Activated CD8-positive, alpha-beta T cell treated with anti-CD3 and anti-CD28 coated beads for 36 hours (primary cell): ENCODE data around the gene TUSC2. TPM values are rescaled to one million over a fixed set of nuclear protein-coding genes. Genes with fewer than 3 reads are reported as not detected.

ENCODE experiments used
- ATAC-seq: fragments of 200-7000 bp; cut with Tn5 transposase; one replicate; pipeline ENCODE4 v1.10.0; 2021; ENCODE audit warnings: mild to moderate bottlenecking, moderate library complexity
- CTCF ChIA-PET: fragments of 350-600 bp; sonication (Branson Sonifier 250); formaldehyde crosslinking; loops from one replicate; lab custom pipeline; 2021; ENCODE audit warnings: antibody characterized with exemption; lab: Charles Lee
- POLR2A ChIA-PET: fragments of 350-600 bp; sonication (Branson Sonifier 250); formaldehyde crosslinking; loops from one replicate; lab custom pipeline; 2021; ENCODE audit warnings: antibody characterized with exemption; lab: Charles Lee
- DNase-seq: peaks from one replicate; pipeline ENCODE4 v3.0.0-alpha.2; 2020
- H3K27ac Mint-ChIP-seq: one replicate; pipeline ENCODE4 v1.8.0; 2021; ENCODE audit warnings: mild to moderate bottlenecking, mixed read lengths
- H3K27me3 Mint-ChIP-seq: one replicate; pipeline ENCODE4 v1.8.0; 2021; ENCODE audit warnings: mixed read lengths
- H3K36me3 Mint-ChIP-seq: one replicate; pipeline ENCODE4 v1.8.0; 2021; ENCODE audit warnings: low read depth, mixed read lengths
- H3K4me1 Mint-ChIP-seq: one replicate; pipeline ENCODE4 v1.8.0; 2021; ENCODE audit warnings: low read depth, mixed read lengths
- H3K4me3 Mint-ChIP-seq: one replicate; pipeline ENCODE4 v1.8.0; 2021; ENCODE audit warnings: mild to moderate bottlenecking, moderate library complexity, mixed read lengths
- H3K9me3 Mint-ChIP-seq: one replicate; pipeline ENCODE4 v1.8.0; 2021; ENCODE audit warnings: mixed read lengths
- intact Hi-C: fragments of 100-400 bp; cut with micrococcal nuclease; formaldehyde crosslinking; loops from one replicate; pipeline ENCODE4 v1.10.0; 2022
- total RNA-seq, 2 experiments: library from RNA; stranded (reverse); gene quantifications; one replicate each; pipeline ENCODE4 v1.2.3, GENCODE V29; 2021
- TF ChIP-seq, protein P1 (sequence below): fragments of 200-600 bp; IDR thresholded peaks from one replicate; pipeline ENCODE4 v1.8.0; 2022; ENCODE audit warnings: antibody characterized with exemption, mild to moderate bottlenecking

The TUSC2 gene
- total RNA-seq, 2 experiments from 2014 or later: 16.7 to 19.5 TPM

GRCh38 chr3:50321336-50322114, 6.5 kb downstream of the TUSC2 start:
- peaks cover 1% of the 10 kb centered on the region for H3K36me3 Mint-ChIP-seq
- H3K4me3 Mint-ChIP-seq: peak overlapping the region; percentile 78
- H3K27me3 Mint-ChIP-seq: no peaks in the 10 kb centered on the region
- peaks cover 37% of the 10 kb centered on the region for H3K4me1 Mint-ChIP-seq
- POLR2A ChIA-PET: interaction anchor here (1.1 to 13.4 kb wide), 4 partner anchors 14 to 95 kb away, joined by 3 to 126 read pairs (median 4); partner anchors contain the start of gene RASSF1
- DNase-seq: peak; percentile 89
- H3K9me3 Mint-ChIP-seq: no peaks in the 10 kb centered on the region
- peak; percentile 73 for ATAC-seq
- peak overlapping the region; percentile 94 for H3K27ac Mint-ChIP-seq
- intact Hi-C loops: no loop called here
- CTCF ChIA-PET: interaction anchor here (0.7 to 3.4 kb wide), 7 partner anchors 16 to 75 kb away, joined by 3 to 10 read pairs (median 4); partner anchors contain the start of genes CYB561D2 and NPRL2
- TF ChIP-seq, protein P1, sequence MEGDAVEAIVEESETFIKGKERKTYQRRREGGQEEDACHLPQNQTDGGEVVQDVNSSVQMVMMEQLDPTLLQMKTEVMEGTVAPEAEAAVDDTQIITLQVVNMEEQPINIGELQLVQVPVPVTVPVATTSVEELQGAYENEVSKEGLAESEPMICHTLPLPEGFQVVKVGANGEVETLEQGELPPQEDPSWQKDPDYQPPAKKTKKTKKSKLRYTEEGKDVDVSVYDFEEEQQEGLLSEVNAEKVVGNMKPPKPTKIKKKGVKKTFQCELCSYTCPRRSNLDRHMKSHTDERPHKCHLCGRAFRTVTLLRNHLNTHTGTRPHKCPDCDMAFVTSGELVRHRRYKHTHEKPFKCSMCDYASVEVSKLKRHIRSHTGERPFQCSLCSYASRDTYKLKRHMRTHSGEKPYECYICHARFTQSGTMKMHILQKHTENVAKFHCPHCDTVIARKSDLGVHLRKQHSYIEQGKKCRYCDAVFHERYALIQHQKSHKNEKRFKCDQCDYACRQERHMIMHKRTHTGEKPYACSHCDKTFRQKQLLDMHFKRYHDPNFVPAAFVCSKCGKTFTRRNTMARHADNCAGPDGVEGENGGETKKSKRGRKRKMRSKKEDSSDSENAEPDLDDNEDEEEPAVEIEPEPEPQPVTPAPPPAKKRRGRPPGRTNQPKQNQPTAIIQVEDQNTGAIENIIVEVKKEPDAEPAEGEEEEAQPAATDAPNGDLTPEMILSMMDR: peak; percentile 64

DNA sequence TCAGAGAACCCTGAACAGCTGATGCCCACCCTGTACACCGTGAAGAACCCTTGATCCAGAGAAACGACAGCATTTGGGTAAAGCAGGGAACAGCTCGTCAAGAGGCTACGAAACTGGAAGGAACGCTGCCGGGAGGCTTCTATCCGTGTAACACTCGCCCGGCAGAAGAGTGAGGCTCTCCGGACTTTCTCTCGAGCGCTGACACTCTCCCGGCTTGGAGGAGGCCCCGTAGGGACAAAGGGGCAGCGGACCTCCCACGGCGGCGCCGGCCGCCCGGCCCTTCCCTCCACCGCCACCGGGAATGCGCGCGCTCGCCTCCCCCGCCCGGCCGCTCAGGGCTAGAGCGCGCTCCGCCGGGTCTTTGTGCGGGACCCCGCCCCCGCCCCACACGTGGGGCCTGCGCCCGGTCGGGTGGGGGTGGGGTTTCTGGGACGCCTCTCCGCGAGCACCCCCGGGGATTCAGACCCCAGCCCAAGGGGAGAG, 7.1 kb downstream of the TUSC2 start:
- H3K4me3 Mint-ChIP-seq: peak overlapping the region; percentile 88
- H3K9me3 Mint-ChIP-seq: no peaks in the 10 kb centered on the region
- H3K36me3 Mint-ChIP-seq: peaks cover 1% of the 10 kb centered on the region
- peaks cover 39% of the 10 kb centered on the region for H3K4me1 Mint-ChIP-seq
- ChIA-PET POLR2A (interaction anchor here (1.1 to 13.4 kb wide), 6 partner anchors 15 to 74 kb away, joined by 3 to 126 read pairs (median 4); partner anchors contain the start of genes RASSF1 and ZMYND10), CTCF (interaction anchor here (0.7 to 3.4 kb wide), 8 partner anchors 15 to 74 kb away, joined by 3 to 10 read pairs (median 4); partner anchors contain the start of genes CYB561D2 and NPRL2)
- peak; percentile 46 for ATAC-seq
- DNase-seq: peak; percentile 61
- H3K27ac Mint-ChIP-seq: peak overlapping the region; percentile 80
- intact Hi-C loops: no loop called here
- H3K27me3 Mint-ChIP-seq: no peaks in the 10 kb centered on the region
- TF ChIP-seq, protein P1: no peak

DNA sequence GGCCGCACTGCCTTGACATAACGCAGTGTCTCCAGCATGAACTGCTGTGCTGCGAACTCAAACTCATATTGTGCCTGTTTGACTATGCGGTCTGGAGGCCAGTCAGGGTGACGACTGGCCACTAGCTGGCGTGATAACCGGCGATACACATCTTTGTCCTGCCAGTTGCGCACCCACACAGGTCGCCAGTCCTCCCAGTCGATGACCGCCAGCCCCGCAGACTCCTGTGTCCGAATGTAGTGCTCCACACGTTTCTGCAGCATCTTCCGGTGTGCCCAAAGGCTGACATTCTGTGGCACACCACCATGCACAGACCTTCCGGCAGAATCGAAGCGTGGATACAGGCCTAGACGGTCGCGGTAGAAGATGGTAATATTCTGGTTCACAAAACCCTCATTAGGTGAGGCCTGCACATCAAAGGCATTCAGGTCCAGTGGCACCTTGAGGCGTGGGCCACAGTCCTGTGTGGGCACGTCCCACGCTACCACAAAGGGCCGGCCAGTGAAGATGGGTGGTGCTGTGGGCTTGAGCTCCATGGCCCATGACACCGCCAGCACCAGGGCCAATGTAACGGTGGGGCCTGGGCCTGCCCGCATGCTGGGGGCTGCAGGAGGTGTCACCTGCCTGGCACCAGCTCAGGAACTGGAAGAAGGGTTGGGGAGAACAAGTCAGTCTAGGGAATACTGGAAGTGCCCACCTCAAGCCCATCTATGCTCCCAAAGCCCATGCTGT, 8.0 kb downstream of the TUSC2 start:
- TF ChIP-seq, protein P1: no peak
- H3K9me3 Mint-ChIP-seq: no peaks in the 10 kb centered on the region
- H3K27me3 Mint-ChIP-seq: no peaks in the 10 kb centered on the region
- no peak overlapping the region for H3K27ac Mint-ChIP-seq
- POLR2A ChIA-PET: interaction anchor here (1.0 to 13.4 kb wide), 8 partner anchors 9 to 286 kb away, joined by 3 to 126 read pairs (median 4); partner anchors contain the start of genes RASSF1 and ZMYND10
- DNase-seq (no peak), ATAC-seq (no peak)
- H3K4me1 Mint-ChIP-seq: peaks cover 42% of the 10 kb centered on the region
- intact Hi-C loops: no loop called here
- H3K36me3 Mint-ChIP-seq: peaks cover 1% of the 10 kb centered on the region
- CTCF ChIA-PET: interaction anchor here (0.8 to 3.4 kb wide), 7 partner anchors 8 to 74 kb away, joined by 3 to 10 read pairs (median 6); partner anchors contain the start of genes CYB561D2, HYAL3, NAA80 and NPRL2
- peak overlapping the region; percentile 88 for H3K4me3 Mint-ChIP-seq

DNA sequence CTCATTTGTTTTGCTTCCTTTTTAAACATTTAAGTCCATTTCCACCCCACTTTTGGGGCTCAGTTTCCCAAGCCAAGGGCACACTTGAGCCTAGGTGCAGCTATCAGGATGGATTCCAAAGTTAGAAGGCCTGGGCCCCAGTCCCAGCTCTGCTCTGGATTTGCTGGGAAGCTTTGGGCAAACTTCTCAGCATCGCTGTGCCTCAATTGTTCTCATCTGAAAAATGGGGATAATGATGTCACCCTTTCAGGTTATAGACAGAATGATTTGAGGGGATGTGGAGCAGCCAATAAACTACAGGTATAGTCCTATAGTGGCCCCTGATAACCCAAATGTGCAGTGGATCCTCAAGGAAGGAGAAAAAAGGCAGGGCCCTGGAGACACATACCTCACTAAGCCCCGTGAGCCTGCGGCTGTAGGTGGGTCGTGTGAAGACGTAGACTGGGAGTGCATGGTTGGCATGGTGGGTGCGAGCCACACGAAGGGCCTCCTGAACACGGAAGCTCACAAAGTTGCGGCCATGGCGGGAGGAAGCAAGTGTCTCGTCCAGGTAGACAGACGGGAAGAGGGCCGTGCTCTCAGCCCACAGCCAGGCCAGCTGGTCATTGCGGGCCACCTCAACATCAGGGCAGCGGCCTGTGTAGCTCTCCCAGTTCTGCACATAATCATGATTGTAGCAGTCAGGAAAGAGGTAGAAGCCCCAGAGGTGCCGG, 8.7 kb downstream of the TUSC2 start:
- Mint-ChIP-seq H3K36me3 (peaks cover 1% of the 10 kb centered on the region), H3K4me3 (peak overlapping the region; percentile 26), H3K4me1 (peaks cover 37% of the 10 kb centered on the region), H3K27me3 (no peaks in the 10 kb centered on the region), H3K9me3 (no peaks in the 10 kb centered on the region), H3K27ac (no peak overlapping the region)
- TF ChIP-seq, protein P1: no peak
- intact Hi-C loops: no loop called here
- no peak for DNase-seq
- ChIA-PET POLR2A (interaction anchor here (0.6 to 13.4 kb wide), 11 partner anchors 8 to 454 kb away, joined by 3 to 126 read pairs (median 3); partner anchors contain the start of genes IFRD2, RASSF1, TUSC2 and ZMYND10), CTCF (interaction anchor here (1.2 to 3.4 kb wide), 5 partner anchors 9 to 125 kb away, joined by 5 to 10 read pairs (median 8); partner anchors contain the start of genes HYAL3, NAA80 and TUSC2)
- ATAC-seq: no peak
